ENCODE measurements around the gene FCRLA. TPM values are rescaled to one million over a fixed set of nuclear protein-coding genes. Genes with fewer than 3 reads are reported as not detected.
A peak's percentile ranks its signal among the peaks of the same experiment; 100 is the strongest.

The FCRLA gene
- total RNA-seq, 2 experiments from 2014 or later = 0.35 to 0.56 TPM

- Mint-ChIP-seq H3K4me1 (peaks cover 38% of the 10 kb centered on the region), H3K27ac (no peak overlapping the region), H3K9me3 (no peaks in the 10 kb centered on the region), H3K36me3 (no peaks in the 10 kb centered on the region), H3K4me3 (no peak overlapping the region), H3K27me3 (peaks cover 5% of the 10 kb centered on the region)
- peak; percentile 29 for DNase-seq
These were observed 29.4 kb downstream of the FCRLA start for GRCh38 chr1:161736335-161736969.

GRCh38 chr1:161737625-161738024, 30.6 kb downstream of the FCRLA start:
- peaks cover 5% of the 10 kb centered on the region for H3K27me3 Mint-ChIP-seq
- no peak for DNase-seq
- no peak overlapping the region for H3K4me3 Mint-ChIP-seq
- H3K4me1 Mint-ChIP-seq = peaks cover 34% of the 10 kb centered on the region
- no peaks in the 10 kb centered on the region for H3K9me3 Mint-ChIP-seq
- no peak overlapping the region for H3K27ac Mint-ChIP-seq
- no peaks in the 10 kb centered on the region for H3K36me3 Mint-ChIP-seq

- H3K4me1 Mint-ChIP-seq = peaks cover 41% of the 10 kb centered on the region
- H3K4me3 Mint-ChIP-seq = no peak overlapping the region
- H3K9me3 Mint-ChIP-seq = no peaks in the 10 kb centered on the region
- peaks cover 5% of the 10 kb centered on the region for H3K27me3 Mint-ChIP-seq
- H3K27ac Mint-ChIP-seq = peak overlapping the region; percentile 13
- DNase-seq = peak; percentile 57
- no peaks in the 10 kb centered on the region for H3K36me3 Mint-ChIP-seq
These were observed 31.7 kb downstream of the FCRLA start for GRCh38 chr1:161738627-161739287.

GRCh38 chr1:161739865-161740566, 33.0 kb downstream of the FCRLA start:
- no peak for DNase-seq
- no peaks in the 10 kb centered on the region for H3K36me3 Mint-ChIP-seq
- H3K9me3 Mint-ChIP-seq = no peaks in the 10 kb centered on the region
- no peak overlapping the region for H3K4me3 Mint-ChIP-seq
- peaks cover 51% of the 10 kb centered on the region for H3K4me1 Mint-ChIP-seq
- peaks cover 5% of the 10 kb centered on the region for H3K27me3 Mint-ChIP-seq
- peak overlapping the region; percentile 3 for H3K27ac Mint-ChIP-seq

GRCh38 chr1:161740921-161741320, 33.9 kb downstream of the FCRLA start:
- peaks cover 7% of the 10 kb centered on the region for H3K27me3 Mint-ChIP-seq
- peaks cover 50% of the 10 kb centered on the region for H3K4me1 Mint-ChIP-seq
- no peak for DNase-seq
- H3K36me3 Mint-ChIP-seq = no peaks in the 10 kb centered on the region
- no peak overlapping the region for H3K4me3 Mint-ChIP-seq
- no peak overlapping the region for H3K27ac Mint-ChIP-seq
- no peaks in the 10 kb centered on the region for H3K9me3 Mint-ChIP-seq

- no peaks in the 10 kb centered on the region for H3K36me3 Mint-ChIP-seq
- H3K4me3 Mint-ChIP-seq = no peak overlapping the region
- DNase-seq = no peak
- H3K27ac Mint-ChIP-seq = no peak overlapping the region
- no peaks in the 10 kb centered on the region for H3K9me3 Mint-ChIP-seq
- peaks cover 13% of the 10 kb centered on the region for H3K27me3 Mint-ChIP-seq
- H3K4me1 Mint-ChIP-seq = peaks cover 52% of the 10 kb centered on the region
These were observed 36.2 kb downstream of the FCRLA start for GRCh38 chr1:161743231-161743630.

GRCh38 chr1:161747801-161748200, 40.8 kb downstream of the FCRLA start:
- DNase-seq = no peak
- Mint-ChIP-seq H3K27me3 (peaks cover 13% of the 10 kb centered on the region), H3K4me1 (peaks cover 51% of the 10 kb centered on the region), H3K4me3 (no peak overlapping the region), H3K27ac (no peak overlapping the region), H3K36me3 (peaks cover 10% of the 10 kb centered on the region), H3K9me3 (no peaks in the 10 kb centered on the region)

- H3K27me3 Mint-ChIP-seq = peaks cover 13% of the 10 kb centered on the region
- H3K4me3 Mint-ChIP-seq = peak within 1 kb of the TSS; percentile 98
- H3K36me3 Mint-ChIP-seq = peaks cover 24% of the 10 kb centered on the region
- H3K27ac Mint-ChIP-seq = peak within 1 kb of the TSS; percentile 99
- H3K4me1 Mint-ChIP-seq = peaks cover 45% of the 10 kb centered on the region
- H3K9me3 Mint-ChIP-seq = no peaks in the 10 kb centered on the region
- DNase-seq = peak; percentile 90
These were observed 42.7 kb downstream of the FCRLA start, which contains the start of gene DUSP12 for GRCh38 chr1:161749509-161750407. Gene DUSP12 (plus strand): TSS chr1:161749786. CDS start chr1:161749802, 16 bp downstream.

GRCh38 chr1:161763522-161764098, 56.6 kb downstream of the FCRLA start:
- peaks cover 13% of the 10 kb centered on the region for H3K36me3 Mint-ChIP-seq
- H3K4me1 Mint-ChIP-seq = peaks cover 41% of the 10 kb centered on the region
- H3K27me3 Mint-ChIP-seq = no peaks in the 10 kb centered on the region
- H3K4me3 Mint-ChIP-seq = peak overlapping the region; percentile 37
- H3K9me3 Mint-ChIP-seq = no peaks in the 10 kb centered on the region
- H3K27ac Mint-ChIP-seq = peak overlapping the region; percentile 12
- DNase-seq = peak; percentile 46

Other genes starting within 250 kb of the FCRLA start
- gene FCGR2A, start 201.8 kb upstream of the FCRLA start, total RNA-seq = not detected
- under 1 TPM; 0.33 to 0.34 TPM for gene HSPA6, start 182.7 kb upstream of the FCRLA start, total RNA-seq
- gene FCGR3A, start 157.4 kb upstream of the FCRLA start, total RNA-seq = not detected
- gene FCGR3B, start 76.1 kb upstream of the FCRLA start, total RNA-seq = not detected
- gene FCGR2B, start 44.1 kb upstream of the FCRLA start, total RNA-seq = under 1 TPM; 0.20 to 0.25 TPM
- under 1 TPM; 0.49 to 0.76 TPM for gene FCRLB, start 14.3 kb downstream of the FCRLA start, total RNA-seq
- gene DUSP12, start 42.6 kb downstream of the FCRLA start, total RNA-seq = 10 to 100 TPM; 39.9 to 40.3 TPM
- 10 to 100 TPM; 20.2 to 22.1 TPM for gene ATF6, start 59.1 kb downstream of the FCRLA start, total RNA-seq